Amygdala (tissue), 56 donors: ENCODE data around the gene MS4A10.
"Not testable (repeated sequence)": the region's sequence is repeated elsewhere in the genome, so short reads cannot be mapped to it uniquely, and the experiment has no call there.

ENCODE experiments used
- DNase-seq, 56 donors: peaks; one replicate each; lab custom pipeline; 2025; lab: John Stamatoyannopoulos, UW

The MS4A10 gene

DNA sequence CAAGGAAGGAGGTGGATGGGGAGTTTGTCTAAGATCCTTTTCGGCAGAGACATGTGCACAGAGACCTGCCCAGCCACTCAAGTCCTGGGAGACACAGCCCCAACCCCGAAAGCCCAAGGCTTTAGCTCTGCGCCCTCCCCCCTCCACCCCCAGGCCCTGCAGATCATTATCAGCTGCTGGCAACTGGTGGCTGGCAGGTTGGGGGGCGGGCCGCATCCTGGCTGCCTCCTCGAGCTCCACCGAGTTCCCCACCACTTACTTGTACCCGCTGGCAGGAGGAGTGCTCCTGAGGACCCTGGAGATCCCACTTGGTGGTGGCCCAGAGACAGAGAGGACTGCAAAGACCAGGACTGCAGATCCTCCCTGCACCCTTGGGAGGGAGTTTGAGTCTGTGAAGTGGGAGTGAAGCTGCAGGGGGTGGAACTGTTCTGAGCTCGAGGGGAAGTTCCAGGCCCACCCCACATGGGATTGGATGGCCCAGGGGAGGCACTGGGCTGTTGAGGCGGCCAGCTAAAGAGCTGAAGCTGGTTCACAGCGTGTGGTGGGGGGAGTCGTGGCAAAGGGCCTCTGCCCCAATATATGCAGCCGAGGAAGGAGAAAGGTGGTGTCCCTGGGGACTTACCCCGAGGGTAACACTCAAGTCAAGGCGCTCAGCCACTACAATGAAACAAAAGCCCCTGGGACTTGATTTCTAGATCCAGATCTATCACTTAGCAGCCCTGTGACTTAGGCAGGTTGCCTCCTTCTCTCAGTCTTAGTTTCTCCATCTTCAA, 36.9 kb downstream of the MS4A10 start:
- no peak for DNase-seq

GRCh38 chr11:60823745-60824306, 38.7 kb downstream of the MS4A10 start:
- DNase-seq, result not testable (repeated sequence)

GRCh38 chr11:60825118-60825517, 40.0 kb downstream of the MS4A10 start:
- no peak for DNase-seq

DNA sequence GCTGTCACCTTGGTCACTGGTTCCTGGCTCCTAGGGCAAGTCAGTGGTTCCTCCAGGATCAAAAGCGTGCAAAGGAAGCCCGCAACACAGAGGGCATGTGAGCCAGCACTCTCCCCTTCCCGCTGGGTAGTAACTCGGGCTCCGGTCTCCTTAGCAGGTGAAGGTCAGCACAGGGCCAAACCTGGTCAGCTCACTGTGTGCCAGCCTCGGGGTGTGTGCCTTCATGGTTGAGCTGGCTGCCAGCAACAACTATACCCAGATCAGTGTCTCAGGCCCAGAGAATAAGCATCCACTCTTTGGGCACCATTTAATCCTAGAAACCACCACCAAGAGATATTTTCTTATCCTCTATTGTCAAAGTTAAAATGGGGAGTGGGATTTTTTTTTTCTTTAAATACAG, 40.7 kb downstream of the MS4A10 start:
- DNase-seq, result no peak

DNA sequence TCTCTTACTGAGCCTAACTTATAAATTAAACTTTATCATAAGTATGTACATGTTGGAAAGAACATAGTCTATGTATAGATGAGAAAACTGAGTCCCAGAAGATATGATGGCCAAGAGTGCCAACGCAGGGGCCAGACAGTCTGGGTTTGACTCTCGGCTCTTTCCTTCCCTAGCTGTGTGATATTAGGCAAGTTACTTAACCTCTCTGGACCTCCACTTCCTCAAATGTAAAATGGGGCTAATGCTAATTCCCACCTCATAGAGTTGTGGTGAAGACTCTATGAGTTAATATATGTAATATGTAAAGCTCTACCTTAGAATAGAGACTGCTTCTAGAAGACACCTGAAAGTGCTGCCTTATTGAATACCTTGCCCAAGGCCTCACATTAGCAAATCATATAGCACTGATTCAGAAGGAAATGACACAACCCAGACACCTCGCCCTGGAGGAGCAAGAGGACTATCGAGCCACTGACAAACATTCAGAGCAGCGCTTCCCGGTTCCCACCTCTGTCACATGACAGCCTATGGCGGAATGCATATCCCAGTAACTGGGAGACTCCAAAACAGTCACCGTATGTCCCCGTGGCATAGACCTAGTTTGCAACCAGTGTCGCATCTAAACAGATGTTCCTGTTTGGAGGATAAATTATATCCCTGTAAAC, 45.5 kb downstream of the MS4A10 start:
- peak in 1 of 56 donors; percentile 49 for DNase-seq

- DNase-seq, result peak in 54 of 56 donors; percentile 20 to 92 (median 66)
Observed at GRCh38 chr11:60831143-60831500, 46.0 kb downstream of the MS4A10 start.

DNA sequence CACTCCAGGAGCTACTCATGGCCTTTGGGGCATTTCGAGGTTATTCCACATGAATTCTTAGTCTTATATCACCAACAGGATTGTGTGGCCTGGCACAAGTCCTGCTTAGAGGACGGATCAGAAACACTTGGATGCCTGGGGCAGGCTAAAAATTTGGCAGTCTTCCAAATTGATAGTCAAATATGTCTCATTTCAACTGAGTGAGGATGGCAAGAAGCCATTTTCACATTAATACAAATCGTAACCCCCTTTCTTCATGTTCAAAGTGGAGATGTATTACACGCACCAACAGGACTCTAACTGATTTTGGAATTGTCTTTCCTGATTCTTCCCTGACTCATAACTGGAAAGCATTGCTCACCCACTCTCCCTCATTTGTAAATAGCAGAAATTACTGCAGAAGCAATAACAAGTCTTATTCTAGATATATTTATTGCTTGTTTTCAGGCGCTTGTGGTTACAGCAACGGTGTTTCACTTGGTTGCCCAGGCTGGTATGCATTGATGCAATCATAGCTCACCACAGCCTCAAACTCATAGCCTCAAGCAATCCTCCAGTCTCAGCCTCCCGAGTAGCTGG, 46.5 kb downstream of the MS4A10 start:
- DNase-seq, result peak in 1 of 56 donors; percentile 16

DNA sequence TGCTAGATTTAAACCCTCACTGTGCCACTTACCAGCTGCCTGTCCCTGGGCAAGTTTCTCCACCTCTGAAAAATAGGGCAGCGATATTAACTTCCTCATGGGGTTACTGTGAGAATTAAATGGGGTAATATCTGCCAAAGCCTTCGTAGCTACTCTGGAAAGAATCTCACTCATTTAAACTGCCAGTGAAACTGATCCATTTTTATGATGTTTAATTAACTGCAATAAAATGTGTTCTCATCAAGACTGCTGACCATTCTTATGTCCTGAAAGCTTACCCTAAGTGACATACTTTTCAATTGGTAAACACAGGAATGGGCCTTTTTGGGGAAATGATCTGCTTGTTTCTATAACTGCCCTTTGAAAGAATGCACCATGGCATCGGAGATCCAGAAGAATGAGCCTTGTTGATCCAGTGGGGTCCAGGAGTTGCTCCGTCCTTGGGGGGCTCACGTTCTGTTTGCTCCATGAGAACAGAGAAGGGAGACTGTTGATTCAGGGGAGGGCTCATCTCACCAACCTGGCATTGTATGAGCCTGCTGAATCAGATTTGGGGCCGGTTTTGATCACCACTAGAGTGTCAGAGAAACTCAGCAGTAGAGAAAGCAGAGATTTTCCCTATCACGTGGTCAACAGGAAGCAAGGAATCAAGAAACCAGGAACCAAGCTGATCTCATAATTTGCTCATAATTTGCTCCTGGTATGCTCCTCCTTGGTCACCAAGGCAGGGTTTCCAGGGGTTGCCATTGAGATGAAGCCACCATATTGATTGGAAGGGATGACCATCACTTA, 49.8 kb downstream of the MS4A10 start:
- DNase-seq, result no peak

DNA sequence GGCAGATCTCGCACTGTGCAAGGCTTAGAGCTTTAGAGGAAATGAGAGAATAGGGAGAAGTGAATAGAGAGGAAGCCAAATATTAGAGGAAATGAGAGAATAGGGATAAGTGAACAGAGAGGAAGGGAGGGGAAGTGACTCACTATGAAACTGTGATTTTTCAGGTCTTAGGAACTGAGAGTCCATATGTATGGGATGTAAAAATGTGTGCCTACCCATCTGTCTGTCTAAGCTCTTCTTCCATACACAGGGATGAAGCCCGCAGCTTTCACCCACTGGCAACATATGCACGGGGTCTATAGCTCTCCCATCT, 50.4 kb downstream of the MS4A10 start:
- DNase-seq, result no peak

DNA sequence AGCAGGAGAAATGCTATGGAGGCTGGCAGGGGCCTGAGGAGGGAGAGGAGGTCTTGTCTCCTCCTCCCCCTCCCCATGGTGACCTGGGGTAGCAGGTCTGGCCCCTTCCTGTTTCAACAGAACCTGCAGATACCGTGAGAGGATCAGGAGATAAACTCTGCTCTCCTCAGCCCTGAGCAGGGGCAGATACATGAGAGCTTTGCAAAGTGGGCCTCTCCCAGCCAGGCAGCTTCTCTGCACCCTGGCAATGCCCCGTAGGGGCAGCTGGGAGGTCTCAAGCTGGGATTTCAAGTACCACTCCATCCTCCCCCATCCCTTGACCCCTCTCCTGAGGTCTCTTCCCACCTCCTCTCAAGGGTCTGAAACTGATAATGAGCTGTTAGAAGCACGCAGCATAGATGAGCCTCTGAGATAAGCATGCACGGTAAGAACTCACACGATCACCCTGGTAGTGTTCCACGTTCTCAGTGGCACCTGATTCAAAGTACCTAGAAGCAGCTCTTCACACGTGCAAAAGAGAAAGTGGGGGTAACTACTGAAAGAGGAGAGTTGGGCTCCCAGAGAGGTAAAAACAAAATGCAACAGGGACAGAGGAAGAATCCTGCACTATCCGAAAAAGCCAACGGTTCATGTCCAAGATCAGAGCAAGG, 51.9 kb downstream of the MS4A10 start:
- no peak for DNase-seq

DNA sequence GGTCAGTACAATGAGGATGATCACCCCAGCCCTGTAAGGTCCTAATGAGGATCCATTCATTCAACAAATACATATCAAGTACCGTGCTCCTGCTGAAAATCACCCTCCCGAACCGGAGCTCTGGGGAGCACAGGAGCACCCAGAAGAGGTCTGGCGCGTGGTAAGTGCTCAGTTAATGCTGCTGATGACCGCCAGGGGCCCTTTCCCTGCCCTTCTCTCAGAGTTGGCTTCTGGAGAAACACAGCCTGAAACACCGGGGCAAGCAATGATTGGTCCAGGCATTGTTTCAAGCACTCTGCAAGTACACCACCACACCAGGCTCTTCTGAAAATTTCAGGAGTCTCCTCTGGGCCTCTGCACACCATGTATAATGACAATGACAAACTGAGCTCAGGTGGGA, 53.0 kb downstream of the MS4A10 start:
- no peak for DNase-seq

DNA sequence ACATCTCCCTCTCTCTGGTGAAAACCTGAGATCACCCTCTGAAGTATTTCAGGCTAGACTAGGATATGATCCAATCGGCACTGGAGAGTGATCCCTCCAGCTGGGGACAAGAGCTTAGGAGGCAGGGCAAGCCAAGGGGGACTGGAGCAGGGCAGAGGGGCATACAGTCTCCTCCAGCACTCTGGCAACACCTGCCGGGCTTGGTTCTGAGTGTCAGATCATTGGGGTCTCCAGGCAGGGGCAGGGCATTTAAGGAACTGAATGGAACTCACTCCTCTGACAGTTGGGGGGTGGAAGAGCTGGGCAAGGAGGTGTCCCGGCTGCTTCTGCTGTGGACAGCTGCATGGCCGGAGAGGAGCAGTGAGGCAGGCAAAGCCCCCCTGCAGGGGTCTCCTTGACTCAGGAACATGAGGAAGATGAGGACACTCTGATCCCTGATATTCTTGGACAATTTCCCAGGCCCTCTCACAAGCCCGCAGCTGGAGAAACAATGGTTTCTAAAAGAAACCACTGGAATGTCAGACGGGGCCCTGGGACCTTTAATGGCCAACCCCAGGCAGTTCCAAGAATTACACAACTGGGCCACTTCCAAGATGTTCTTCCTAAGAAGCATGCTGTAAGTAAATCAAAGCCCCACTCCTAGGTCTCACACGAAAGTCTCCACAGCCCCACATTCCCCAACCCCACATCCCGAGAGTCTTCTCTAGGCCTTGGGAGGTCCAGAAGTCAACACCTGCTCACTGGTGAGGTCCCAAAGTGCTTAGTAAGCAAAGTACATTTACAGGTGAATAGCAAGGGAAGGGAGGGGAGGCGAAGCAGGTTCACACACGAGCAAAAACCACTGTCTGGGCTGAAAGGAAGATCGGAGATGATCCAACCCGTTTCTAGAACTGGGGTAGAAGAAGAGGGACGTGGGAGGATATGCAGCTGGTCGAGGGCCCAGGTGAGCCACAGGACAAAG, 55.6 kb downstream of the MS4A10 start:
- DNase-seq, result no peak

- peak; percentile 29 to 97 (median 91) for DNase-seq
Observed at GRCh38 chr11:60841797-60842667, 56.9 kb downstream of the MS4A10 start, which contains the start of gene CCDC86. TSS of gene CCDC86 (plus strand) at chr11:60842113. CDS start at chr11:60842125, 12 bp downstream.

DNA sequence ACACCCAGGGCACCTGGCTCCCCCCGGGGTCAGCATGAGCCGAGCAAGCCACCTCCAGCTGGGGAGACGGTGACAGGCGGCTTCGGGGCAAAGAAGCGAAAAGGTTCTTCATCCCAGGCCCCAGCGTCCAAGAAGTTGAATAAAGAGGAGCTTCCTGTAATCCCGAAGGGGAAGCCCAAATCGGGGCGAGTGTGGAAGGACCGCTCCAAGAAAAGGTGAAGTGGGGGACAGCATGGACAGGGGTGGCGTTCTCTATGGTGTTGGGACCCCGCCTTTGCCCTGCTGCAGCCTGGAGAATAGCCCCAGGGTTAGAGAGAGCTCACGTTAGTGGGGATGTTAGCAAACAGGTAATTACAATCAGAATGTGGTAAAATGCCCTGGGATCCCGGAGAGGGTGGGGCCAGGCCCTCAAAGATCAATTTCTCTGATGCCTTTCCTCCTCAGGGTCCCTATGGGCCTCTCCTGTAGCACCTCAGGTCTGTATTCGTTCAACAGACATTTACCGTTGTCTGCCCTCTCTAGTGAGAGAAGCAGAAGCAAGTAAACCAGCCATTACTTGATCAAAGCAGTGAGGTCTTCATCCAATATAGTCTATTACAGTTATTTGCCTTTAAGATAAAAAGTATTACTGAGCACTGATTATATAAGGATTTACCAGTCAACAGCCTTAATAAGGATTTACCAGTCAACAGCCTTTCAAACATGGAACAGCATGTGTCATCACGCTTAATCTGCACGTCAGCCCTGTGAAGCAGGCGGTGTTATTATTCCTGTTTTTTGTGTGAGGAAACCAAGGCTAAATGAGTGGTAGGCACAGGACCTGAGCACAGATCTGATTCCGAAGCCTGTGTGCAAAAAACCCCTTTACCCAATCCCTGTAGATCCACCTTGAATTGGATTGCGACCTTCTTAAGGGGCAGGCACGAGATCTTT, 57.8 kb downstream of the MS4A10 start:
- no peak for DNase-seq

- DNase-seq, result no peak
Observed at GRCh38 chr11:60844045-60844869, 59.1 kb downstream of the MS4A10 start.

GRCh38 chr11:60844870-60845221, 59.7 kb downstream of the MS4A10 start:
- DNase-seq, result no peak
